Gastrocnemius medialis (tissue), 4 donors: Measurements from ENCODE around the gene ZC3H6.

ENCODE experiments used
- POLR2A ChIP-seq, 2 donors: fragments of 450-650 bp; IDR thresholded peaks; one replicate each; pipeline ENCODE4 v1.6.1; 2017; ENCODE audit warnings: antibody characterized with exemption in 2 of 2, mild to moderate bottlenecking in 2 of 2, moderate library complexity in 2 of 2
- TF ChIP-seq, protein P1 (sequence below), 5 experiments: fragments of 450-650 bp in 3 of 5; fragments of 200-600 bp in 2 of 5; sonication (generic) in 2 of 5; IDR thresholded peaks in 4 of 5; conservative IDR thresholded peaks in 1 of 5; 1 replicate in 4 of 5; 2 replicates in 1 of 5; pipeline ENCODE4 v1.5.1; 2016 to 2019; ENCODE audit warnings: antibody characterized with exemption in 5 of 5, mild to moderate bottlenecking in 3 of 5, moderate library complexity in 3 of 5

DNA sequence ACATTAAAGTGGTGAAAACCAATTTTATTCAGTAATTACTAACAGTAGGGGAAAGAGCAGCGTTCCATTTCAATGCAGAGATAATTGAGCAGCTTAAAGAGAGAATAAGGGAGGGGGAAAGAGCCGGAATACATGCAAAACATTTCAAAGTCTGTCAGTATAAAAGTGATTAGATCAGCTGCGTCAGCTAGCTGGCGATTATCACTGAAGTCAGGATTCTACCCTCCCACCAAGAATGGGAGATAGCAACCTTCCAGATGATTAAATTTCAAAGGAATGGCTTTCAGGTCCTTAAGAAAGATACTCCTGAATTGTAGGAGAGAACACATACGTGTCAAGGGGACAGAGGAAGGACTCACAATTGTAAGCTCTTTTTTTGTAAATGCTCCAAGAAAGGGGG is 2.7 kb upstream of the ZC3H6 start:
- TF ChIP-seq, protein P1, sequence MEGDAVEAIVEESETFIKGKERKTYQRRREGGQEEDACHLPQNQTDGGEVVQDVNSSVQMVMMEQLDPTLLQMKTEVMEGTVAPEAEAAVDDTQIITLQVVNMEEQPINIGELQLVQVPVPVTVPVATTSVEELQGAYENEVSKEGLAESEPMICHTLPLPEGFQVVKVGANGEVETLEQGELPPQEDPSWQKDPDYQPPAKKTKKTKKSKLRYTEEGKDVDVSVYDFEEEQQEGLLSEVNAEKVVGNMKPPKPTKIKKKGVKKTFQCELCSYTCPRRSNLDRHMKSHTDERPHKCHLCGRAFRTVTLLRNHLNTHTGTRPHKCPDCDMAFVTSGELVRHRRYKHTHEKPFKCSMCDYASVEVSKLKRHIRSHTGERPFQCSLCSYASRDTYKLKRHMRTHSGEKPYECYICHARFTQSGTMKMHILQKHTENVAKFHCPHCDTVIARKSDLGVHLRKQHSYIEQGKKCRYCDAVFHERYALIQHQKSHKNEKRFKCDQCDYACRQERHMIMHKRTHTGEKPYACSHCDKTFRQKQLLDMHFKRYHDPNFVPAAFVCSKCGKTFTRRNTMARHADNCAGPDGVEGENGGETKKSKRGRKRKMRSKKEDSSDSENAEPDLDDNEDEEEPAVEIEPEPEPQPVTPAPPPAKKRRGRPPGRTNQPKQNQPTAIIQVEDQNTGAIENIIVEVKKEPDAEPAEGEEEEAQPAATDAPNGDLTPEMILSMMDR (IDR thresholded peaks at IDR 0.05 in 4 of 5, conservative IDR thresholded peaks at IDR 0.05 in 1 of 5), result no peak
- no peak for TF ChIP-seq POLR2A (IDR thresholded peaks at IDR 0.05)
